Activated T-cell treated with anti-CD3 and anti-CD28 coated beads, Interleukin-2, amount 50 U/mL, for 48 hours (primary cell): ENCODE results near the gene FRMPD4.

Source experiments
- DNase-seq, 2 experiments: peaks; one replicate each; pipeline ENCODE4 v3.0.0-alpha.2; 2020

The FRMPD4 gene

DNA sequence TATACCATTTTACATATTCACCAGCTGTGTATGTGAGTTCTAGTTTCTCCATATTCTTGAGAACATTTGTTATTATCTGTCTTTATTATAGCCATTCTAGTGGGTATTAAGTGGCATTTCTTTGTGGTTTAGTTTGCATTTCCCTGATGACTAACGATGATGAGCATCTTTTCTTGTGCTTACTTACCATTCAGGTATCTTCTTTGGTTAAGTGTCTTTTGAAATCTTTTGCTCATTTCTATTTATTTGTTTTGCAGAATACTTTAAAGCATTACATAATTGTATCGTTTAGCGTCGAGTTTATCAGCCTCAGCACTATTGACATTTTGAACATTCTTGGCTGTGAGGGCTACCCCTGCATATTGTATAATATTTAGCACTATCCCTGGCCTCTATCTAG is 85.4 kb downstream of the FRMPD4 start:
- DNase-seq = no peak

DNA sequence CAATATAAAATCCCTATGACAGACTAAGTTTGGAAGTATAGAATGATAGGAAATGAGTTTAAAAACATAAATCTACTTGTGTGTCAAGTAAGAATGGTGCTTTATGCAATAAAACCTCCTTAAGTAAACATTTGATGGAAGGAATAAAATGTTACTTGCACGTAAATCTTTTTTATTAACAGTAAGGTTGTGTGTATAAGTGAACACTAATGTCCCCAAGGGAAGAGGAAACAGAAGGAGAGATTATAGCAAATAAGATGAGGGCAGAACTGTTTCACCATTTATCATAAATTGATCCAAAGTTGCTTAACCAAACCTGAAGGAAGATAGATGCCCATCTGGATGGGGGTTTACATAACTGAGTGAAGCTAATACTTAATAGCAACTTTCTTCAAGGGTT is 86.8 kb downstream of the FRMPD4 start:
- no peak for DNase-seq

DNA sequence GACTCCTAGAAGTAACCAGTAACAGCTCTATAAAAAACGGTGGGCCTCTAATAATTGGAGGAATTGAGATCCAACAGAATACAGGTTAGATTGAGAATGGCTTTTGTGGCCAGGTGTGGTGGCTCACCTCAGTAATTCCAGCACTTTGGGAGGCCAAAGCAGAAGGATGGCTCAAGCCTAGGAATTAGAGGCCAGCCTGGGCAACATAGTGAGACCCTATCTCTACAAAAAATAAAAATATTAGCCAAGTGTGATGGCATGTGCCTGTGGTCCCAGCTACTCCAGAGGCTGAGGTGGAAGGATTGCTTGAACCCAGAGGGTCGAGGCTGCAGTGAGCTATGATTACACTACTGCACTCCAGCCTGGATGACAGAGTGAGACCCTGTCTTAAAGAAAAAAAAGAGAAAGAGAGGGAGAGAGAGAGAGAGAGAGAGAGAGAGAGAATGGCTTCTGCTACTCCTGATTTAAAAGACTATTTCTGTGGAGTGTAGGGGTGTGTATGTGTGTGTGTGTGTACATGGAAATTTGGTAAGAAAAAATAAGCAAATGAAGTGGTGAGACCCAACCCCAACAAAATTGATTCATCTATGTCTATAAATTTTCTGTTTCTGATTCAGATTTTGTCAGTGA is 89.3 kb downstream of the FRMPD4 start:
- no peak for DNase-seq

DNA sequence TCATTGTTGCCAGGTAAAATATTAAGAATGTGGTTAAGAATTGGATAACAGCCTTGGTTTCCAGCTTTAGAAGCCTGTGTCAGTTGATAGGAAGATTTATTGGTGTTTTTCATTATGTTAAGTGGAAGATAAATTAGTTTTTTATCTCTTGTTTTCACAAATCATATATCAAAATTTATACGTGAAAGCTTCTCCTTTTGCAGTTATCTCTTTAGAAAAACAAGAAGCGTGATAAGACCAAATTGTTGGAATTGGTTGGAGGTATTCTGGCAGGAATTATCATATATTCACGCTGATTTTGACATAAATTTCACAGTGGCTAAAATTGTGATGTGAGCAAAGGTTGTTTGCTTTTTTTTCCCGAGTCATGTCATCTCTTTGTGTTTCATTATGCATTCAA is 90.6 kb downstream of the FRMPD4 start:
- DNase-seq = no peak

DNA sequence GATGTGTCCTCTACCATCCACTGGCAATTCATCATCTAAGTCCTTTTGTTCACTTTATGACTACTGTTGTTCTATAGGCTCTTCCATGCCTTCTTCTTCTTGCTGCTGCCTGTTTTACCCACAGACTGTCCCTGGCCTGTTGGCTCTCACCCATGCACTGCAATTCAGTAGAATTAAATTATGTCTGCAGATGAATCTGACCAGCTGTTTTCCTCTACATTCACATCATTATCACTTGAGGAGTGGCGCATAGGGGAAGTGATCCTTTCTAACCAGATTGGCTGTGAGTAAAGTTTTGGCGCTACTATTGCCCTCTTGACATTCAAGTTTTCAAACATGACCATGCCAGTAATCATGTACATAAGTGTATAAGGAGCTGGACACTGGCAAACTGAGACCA is 91.7 kb downstream of the FRMPD4 start:
- DNase-seq = no peak

DNA sequence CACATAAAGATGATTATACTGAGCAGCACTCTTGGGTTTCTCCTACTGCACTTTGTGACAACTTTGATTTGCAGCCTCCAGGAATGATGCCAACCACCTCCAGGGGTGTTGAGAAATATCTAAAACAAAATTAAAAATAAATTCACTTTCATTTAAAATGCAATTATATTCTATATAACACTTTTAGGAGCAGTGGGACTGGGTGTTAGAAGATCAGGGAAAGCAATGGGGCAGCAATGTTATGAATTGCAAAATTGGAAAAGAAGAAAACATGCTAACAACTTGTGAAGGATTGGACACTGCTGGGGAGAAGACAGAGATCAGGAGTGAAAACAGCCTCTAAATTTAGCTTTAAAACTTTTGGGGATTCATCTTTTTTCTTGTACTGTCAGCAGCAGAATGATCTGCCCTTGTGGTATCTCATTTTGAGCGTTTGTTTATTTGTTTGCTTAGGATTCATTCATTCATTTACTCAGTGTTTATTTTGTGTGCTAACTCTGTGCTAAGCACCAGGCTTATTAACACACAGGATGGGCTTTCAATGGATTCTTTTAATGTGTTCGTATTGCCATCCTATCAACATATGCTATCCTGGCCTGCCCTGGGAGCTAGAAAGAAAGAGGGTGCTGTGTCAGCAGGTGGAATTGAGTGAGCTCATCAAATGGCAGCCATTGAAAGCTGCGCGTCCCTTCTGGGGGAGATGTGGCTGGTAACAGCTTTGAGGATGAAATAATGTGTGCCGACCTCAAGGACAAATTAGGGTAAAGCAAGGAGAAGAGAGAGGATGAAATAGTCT is 96.5 kb downstream of the FRMPD4 start:
- DNase-seq = no peak

DNA sequence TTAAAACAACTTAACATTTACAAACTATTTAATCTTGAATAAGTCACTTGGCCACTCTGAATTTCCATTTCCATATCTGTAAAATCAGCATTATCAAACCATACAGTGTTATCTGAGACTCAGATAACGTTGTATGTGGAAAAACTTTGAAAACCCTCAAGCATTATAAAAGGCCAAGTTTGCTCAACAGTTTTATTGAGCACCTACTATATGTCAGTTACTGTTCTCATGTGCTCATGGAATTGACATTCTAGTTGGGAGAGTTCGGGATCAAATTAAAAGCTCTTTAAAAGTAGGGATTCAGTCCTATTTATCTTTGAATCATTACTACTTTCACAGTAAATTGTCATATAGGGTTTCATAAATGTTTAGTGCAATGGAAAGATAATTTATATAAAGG is 97.9 kb downstream of the FRMPD4 start:
- DNase-seq = no peak

DNA sequence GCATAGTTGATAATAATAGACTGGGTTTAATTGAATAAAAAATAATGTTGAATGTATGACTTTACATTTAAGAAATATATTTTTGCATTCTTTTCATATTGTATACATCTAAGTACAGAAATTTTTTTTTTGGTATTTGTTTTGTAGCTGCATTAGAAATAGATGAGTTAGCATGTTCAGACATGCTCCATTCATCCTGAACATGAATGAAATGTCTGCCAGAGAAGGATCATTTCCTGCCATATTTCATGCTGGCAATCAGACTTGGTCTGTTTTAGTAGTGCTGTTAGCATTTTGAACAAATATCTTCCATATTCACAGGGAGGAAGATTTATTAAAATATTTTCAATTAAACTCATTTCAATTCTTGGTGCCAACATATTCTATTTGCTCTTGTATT is 98.9 kb downstream of the FRMPD4 start:
- DNase-seq = no peak

DNA sequence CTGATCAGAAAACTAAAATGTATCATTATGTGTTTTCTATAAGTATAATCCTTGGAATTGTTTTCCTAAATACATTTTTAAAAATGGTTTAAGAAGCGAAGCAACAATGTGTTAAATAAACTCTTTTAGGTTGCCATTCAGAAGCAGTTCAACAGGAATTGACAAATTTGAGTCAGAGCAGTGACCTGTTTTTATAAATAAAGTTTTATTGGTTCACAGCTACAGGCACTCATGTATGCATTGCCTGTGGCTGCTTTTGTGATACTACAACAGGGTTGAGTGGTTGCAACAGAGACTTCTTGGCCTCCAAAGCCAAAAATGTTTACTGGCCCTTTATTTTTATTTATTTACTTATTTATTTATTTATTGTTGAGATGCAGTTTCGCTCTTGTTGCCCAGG is 99.5 kb downstream of the FRMPD4 start:
- no peak for DNase-seq

DNA sequence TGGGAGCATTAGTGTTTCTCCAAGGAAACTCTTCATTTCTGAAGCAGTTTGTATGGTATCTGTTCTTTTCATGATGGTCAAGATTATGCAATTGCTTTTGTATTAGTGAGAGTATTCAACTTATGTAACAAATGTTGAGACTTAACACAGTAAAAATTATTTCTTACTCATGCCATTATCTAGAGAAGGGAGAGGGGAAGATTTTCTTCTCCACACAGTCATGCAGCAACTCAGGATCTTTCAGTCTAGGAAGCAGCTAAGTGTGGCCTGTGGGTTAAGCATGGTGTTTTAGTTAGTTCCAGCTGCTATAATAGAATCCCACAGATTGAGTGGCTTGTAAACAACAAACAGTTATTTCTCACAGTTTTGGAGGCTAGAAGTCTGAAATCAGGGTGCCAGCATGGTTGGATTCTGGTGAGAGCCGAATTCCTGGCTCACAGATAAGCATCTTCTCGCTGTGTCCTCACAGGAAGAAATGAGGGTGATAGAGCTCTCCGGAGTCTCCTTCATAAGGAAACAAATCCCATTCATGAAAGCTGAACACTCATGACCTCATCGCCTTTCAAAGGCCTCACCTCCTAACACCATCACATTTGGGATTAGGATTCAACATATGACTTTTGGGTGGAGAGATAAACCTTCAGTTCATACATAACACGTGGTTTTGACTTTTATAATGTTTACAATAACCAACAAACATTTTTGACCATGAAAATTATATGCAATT is 101.2 kb downstream of the FRMPD4 start:
- no peak for DNase-seq

DNA sequence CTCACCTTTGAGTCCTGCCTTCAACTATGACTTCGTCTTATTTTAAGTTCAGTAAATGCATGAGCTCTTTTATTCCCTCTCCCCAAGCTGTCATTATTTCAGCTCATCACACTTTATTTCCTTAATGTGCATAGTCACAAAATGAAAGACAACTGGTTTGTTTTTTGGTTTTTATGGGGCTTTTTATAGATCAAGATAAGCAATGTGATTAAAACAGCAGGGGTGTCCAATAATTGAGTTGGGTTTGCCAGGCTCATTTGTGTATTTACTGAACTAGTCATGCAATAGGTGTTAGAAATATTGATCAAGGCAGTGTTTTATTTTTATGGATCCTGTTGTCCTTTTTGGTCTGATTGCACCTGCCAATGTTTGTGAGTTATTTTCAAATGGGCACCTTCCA is 102.2 kb downstream of the FRMPD4 start:
- no peak for DNase-seq

DNA sequence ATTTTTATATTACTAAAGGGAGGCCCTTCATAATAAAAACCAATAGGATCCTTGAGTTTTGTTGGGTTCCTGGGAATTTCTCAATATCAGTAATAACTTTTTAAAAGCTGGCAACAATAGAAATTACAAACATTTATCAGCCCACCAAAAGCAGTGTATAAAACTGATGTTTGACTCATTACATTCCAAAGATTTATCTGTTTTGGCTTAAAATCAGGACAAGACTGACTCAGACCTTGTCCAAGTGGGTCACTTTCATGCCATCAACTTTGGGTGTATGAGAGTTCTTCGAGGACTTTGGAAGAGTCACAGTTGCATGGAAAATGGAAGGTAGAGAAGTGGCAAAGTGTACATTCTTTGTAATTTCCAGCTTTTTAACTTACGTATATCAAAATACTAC is 102.8 kb downstream of the FRMPD4 start:
- no peak for DNase-seq

DNA sequence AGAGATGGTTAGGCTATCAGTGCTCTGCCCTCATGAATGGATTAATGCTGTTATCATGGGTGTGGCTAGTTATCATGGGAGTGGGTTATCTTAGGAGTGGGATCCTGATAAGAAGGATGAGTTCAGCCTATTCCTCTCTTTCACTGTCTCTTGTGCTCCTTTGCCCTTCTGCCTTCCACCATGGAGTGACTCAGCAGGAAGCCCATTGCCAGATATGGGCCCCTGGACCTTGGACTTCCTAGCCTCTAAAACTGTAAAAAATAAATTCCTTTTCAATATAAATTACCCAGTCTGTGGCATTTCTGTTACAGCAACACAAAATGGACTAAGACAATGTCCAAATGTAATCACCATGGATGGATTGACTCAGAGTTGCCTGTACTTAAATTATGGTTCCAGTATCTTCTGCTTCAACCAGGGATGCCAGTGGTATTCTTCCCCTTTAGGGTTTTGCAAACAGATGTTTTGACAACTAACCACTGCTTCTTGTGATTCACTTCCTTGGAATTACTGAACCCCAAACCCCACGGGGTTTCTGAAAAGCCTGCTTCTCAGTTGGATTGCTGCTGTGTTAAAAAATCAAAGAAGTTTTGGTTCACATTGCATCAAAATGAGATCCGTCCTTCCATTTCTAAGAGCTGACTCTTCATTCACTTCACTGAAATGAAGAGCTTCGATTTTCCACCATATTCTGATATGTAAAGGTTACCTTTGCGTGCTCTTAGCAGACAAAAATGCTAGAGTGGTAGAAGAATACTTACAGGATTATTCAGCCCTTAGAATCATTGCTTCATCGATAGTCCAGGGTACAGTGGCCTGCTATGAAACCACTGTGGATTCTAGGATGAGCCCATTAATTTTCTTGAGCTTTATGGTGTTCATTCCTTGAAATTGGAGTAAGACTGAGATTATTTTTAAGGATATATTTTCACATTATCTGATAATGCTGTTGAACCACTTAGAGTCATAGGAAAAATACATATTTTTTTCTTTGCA is 107.7 kb downstream of the FRMPD4 start:
- DNase-seq = no peak

DNA sequence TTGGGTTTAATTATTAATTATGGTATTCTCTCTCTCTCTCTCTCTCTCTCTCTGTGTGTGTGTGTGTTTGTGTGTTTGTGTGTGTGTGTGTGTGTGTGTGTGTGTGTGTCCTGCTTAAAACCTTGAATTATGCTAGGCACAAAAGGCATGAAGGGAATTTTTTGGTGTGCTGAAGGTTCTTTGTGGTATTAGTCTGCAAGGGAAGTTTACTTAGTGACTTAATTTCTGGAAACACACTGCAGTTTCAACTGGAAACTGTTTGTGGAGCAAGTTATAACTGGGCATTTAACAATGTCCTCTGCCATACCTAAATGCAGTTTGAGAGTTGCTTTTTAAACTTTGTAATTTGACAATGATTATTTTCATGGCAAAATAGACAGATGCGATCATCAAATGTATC is 111.7 kb downstream of the FRMPD4 start:
- no peak for DNase-seq

DNA sequence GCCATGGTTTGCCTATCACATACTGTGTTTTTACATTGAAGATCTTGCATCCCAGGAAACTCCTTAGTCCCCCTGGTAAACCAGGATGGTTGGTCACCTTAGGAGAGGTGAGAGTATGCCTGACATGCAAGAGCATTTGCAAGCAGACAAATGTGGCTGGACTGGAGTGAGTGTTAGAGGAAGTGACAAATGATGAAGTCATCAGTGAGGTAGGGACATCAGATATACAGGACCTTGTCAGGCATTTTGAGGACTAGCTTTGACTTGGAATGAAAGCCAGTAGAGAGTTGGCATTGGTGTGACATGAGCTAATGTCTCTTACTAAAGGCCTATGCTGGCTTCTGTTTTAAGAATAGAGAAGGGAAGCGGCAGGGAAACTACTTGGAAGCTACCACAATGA is 124.9 kb downstream of the FRMPD4 start:
- no peak for DNase-seq

DNA sequence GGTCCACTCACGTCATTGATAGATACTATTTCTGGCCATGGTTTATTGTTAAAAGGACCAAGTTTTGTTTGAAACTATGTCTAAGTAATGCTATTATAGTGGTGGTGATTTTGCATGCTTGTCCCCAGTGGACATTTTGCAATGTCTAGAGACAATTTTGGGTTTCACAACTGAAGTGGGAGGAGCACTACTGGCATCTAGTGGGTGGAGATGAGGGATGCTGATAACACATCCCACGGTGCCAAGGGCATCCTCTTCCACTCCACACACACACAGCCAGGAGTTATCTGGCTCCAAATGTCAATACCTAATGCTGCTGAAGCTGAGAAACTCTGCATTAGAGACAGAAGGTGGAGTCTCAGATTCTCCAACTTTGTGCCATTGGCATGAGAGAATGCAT is 131.2 kb downstream of the FRMPD4 start:
- no peak for DNase-seq

DNA sequence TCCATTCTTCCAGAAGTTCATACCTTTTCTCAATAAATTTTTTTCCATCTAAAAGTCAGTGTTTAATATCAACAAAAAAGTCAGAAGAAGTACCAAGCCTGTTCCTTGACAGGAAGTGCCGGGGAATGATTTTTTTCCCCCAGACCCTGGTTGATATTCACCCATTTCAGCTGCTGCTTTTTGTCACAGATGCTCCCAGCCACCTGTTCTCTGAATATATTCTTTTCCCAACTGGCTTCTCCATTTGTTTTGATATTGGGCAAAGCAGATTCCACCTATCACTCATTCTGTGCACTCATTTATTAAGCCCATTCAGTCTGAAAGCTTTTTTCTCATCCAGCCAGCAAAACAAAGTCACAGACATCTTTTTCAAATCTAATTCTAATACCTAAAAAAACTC is 139.9 kb downstream of the FRMPD4 start:
- DNase-seq = no peak

DNA sequence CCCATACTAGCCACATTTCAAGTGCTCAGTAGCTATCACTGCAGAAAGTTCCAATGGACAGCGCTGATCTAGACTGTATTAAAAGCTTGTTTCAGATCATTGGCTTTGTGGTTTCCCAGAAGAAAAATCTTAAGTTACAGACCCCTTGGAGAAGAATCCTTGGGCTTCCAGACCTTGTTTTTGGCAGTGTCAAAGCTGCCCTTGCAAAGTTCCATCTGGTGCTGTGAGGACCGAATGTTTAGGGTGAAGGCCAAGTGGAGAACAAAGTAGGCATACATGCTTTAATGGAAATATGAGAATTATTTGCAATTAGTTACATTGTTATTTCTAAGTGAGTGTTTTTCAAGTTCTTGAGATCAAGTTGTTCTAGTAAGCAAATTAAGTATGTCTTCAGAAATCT is 144.7 kb downstream of the FRMPD4 start:
- no peak for DNase-seq

DNA sequence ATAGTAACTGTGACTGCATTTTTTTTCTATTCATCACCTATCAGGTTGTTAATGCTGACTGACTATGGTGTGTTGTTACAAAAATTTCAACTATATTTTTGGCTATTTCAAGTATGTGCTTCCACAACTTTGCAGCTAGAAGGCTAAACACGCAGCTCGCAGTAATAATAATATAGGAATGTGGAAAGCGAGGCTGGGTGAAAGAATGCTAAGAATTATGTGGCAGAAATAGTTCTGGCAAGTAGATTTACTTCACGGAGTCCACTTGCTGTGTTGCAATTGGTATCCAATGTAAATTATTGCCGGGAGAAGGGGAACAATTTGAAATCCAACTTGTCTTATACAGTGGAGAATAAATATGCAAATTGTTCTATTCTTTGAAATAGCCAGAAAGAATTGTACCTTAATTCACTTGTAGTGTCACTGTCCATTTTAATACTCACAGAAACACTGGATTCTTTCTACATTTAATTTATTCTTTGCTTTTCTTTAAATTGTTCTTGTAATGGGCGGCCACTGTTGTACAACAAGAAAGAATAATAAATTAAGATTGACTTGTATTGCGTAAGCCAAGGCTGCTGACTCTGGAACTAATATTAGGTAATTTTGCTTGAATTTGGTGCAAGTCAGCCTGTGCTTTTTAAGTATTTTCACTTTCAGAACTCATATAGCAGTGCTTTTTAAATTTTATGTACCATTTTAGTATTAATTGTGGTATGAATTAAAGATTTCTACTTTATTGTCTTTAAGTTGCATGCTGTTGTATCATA is 154.9 kb downstream of the FRMPD4 start:
- DNase-seq = no peak

DNA sequence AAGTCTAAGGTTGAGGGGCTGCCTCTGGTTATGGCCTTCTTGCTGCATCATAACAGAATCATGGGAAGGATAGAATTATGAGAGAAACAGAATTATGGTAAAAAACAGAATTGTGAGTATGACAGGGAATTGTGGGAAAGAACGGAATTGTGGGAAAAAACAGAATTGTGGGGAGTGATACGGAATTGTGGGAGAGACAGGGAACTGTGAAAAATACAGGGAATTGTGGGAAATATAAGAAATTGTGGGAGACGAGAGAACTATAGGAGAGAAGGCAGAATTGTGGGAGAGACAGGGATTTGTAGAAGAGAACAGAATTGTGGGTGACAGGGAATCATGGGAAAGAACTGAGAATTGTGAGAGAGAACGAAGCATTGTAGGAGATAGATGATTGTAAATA is 159.1 kb downstream of the FRMPD4 start:
- no peak for DNase-seq

DNA sequence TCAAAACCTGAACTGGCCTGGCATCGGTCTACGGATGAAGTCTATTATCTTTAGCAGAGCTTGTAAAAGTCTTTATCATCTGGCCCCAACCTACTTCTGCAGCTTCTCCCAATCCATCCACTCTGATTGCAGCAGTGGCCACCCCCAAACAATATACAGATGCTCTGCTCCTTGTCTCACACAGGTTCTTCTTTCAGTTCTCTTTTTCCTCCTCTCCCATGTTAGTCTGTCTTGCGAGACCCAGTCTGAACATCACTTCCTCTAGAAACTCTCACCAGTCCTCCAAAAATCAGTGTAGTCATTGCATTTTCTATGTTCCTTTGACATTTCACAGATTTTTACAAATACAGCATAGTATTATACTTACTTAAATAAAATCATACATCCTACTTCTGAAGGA is 163.0 kb downstream of the FRMPD4 start:
- no peak for DNase-seq

DNA sequence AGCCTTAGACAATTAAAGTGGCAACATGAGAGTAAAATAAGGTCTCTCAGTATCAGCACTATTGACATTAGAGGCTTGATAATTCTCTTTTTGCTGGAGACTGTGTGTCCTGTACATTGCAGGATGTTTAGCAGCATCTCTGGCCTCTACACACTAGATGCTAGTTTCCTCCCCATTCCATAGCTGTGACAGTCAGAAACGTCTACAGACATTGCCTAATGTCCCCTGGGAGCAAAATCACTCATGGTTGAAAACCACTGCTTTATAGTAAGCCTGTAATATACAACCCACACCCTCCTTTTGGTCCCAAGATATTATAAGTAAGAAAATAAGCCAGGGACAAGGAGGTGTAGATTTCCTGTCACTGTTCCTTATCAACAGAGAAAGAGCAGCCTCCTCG is 166.0 kb downstream of the FRMPD4 start:
- DNase-seq = no peak
